Colonic mucosa (tissue), 4 donors: ENCODE measurements around the gene CORO2B. TPM values are rescaled to one million over a fixed set of nuclear protein-coding genes. Genes with fewer than 3 reads are reported as not detected.

Experiments used
- DNase-seq: peaks from one replicate; pipeline ENCODE4 v3.0.0-alpha.2; 2020
- H3K27ac ChIP-seq: fragments of 200-600 bp; one replicate; pipeline ENCODE4 v1.8.0; 2021
- H3K27me3 ChIP-seq: fragments of 200-600 bp; one replicate; pipeline ENCODE4 v1.8.0; 2021
- H3K36me3 ChIP-seq: fragments of 200-600 bp; one replicate; pipeline ENCODE4 v1.8.0; 2021
- H3K4me1 ChIP-seq: fragments of 200-600 bp; one replicate; pipeline ENCODE4 v1.8.0; 2021; ENCODE audit warnings: mild to moderate bottlenecking
- H3K4me3 ChIP-seq: fragments of 200-600 bp; one replicate; pipeline ENCODE4 v1.8.0; 2021
- H3K9ac ChIP-seq, 2 donors: one replicate each; pipeline ENCODE4 v1.7.0; 2013; ENCODE audit warnings: control low read depth in 2 of 2, low read depth in 2 of 2, low read length in 2 of 2
- H3K9me3 ChIP-seq: fragments of 200-600 bp; one replicate; pipeline ENCODE4 v1.8.0; 2021
- CTCF ChIP-seq: fragments of 200-600 bp; IDR thresholded peaks from one replicate; pipeline ENCODE4 v1.8.0; 2022; ENCODE audit warnings: antibody characterized with exemption, mild to moderate bottlenecking
- intact Hi-C: fragments of 100-400 bp; cut with DNase I; formaldehyde crosslinking; loops from one replicate; pipeline ENCODE4 v1.14.1; 2022
- total RNA-seq, 2 donors: library from RNA; stranded (reverse); fragmentation: NEBNext Ultra II Directional in 1 of 2; extraction: Animal tissue kit (Norgen Biotek cat#: 25700) in 1 of 2; gene quantifications; one replicate each; pipeline ENCODE4 v1.2.1, GENCODE V29; 2021
- donor health status: healthy.
- donor health status: DM: no; HTN: no; CAD: no.
- donor health status: DM: no; HTN: no; CAD: no.

CORO2B gene
- total RNA-seq, 2 donors from 2014 or later = 0.77 to 1.2 TPM

- no peaks in the 10 kb centered on the region for H3K27me3 ChIP-seq
- H3K36me3 ChIP-seq = no peaks in the 10 kb centered on the region
- no peak for DNase-seq
- H3K4me3 ChIP-seq = no peak overlapping the region
- H3K27ac ChIP-seq = no peak overlapping the region
- no peak for TF ChIP-seq CTCF
- no peaks in the 10 kb centered on the region for H3K4me1 ChIP-seq
- intact Hi-C loops = no loop called here
- no peaks in the 10 kb centered on the region for H3K9me3 ChIP-seq
- no peak overlapping the region for H3K9ac ChIP-seq
Measured at GRCh38 chr15:68565234-68565633, 13.6 kb upstream of the CORO2B start.

GRCh38 chr15:68565726-68566125, 13.1 kb upstream of the CORO2B start:
- H3K9me3 ChIP-seq = no peaks in the 10 kb centered on the region
- DNase-seq = no peak
- H3K27ac ChIP-seq = no peak overlapping the region
- no peak for TF ChIP-seq CTCF
- H3K4me3 ChIP-seq = no peak overlapping the region
- no peaks in the 10 kb centered on the region for H3K4me1 ChIP-seq
- intact Hi-C loops = no loop called here
- H3K36me3 ChIP-seq = no peaks in the 10 kb centered on the region
- no peaks in the 10 kb centered on the region for H3K27me3 ChIP-seq
- no peak overlapping the region for H3K9ac ChIP-seq

GRCh38 chr15:68566377-68566954, 12.3 kb upstream of the CORO2B start:
- no peak for DNase-seq
- Histone ChIP-seq H3K27ac (no peak overlapping the region), H3K9ac (no peak overlapping the region), H3K4me3 (no peak overlapping the region), H3K9me3 (no peaks in the 10 kb centered on the region), H3K36me3 (no peaks in the 10 kb centered on the region), H3K27me3 (no peaks in the 10 kb centered on the region), H3K4me1 (no peaks in the 10 kb centered on the region)
- intact Hi-C loops = no loop called here
- TF ChIP-seq CTCF = no peak

- no peaks in the 10 kb centered on the region for H3K4me1 ChIP-seq
- H3K27me3 ChIP-seq = no peaks in the 10 kb centered on the region
- intact Hi-C loops = no loop called here
- H3K27ac ChIP-seq = no peak overlapping the region
- DNase-seq = no peak
- TF ChIP-seq CTCF = no peak
- H3K9me3 ChIP-seq = no peaks in the 10 kb centered on the region
- no peak overlapping the region for H3K4me3 ChIP-seq
- H3K9ac ChIP-seq = no peak overlapping the region
- no peaks in the 10 kb centered on the region for H3K36me3 ChIP-seq
Measured at GRCh38 chr15:68567345-68567744, 11.4 kb upstream of the CORO2B start.

GRCh38 chr15:68570974-68571373, 7.8 kb upstream of the CORO2B start:
- DNase-seq = no peak
- H3K9me3 ChIP-seq = no peaks in the 10 kb centered on the region
- H3K9ac ChIP-seq = no peak overlapping the region
- no peaks in the 10 kb centered on the region for H3K36me3 ChIP-seq
- no peaks in the 10 kb centered on the region for H3K4me1 ChIP-seq
- H3K27ac ChIP-seq = no peak overlapping the region
- TF ChIP-seq CTCF = no peak
- no peaks in the 10 kb centered on the region for H3K27me3 ChIP-seq
- intact Hi-C loops = no loop called here
- H3K4me3 ChIP-seq = no peak overlapping the region
